CD4-positive, alpha-beta T cell treated with Interleukin-4 for 4 hours (primary cell): ENCODE data around the gene PAX3.

ENCODE experiments used
- DNase-seq: peaks from one replicate; pipeline ENCODE4 v3.0.0-alpha.2; 2020

PAX3 gene

DNA sequence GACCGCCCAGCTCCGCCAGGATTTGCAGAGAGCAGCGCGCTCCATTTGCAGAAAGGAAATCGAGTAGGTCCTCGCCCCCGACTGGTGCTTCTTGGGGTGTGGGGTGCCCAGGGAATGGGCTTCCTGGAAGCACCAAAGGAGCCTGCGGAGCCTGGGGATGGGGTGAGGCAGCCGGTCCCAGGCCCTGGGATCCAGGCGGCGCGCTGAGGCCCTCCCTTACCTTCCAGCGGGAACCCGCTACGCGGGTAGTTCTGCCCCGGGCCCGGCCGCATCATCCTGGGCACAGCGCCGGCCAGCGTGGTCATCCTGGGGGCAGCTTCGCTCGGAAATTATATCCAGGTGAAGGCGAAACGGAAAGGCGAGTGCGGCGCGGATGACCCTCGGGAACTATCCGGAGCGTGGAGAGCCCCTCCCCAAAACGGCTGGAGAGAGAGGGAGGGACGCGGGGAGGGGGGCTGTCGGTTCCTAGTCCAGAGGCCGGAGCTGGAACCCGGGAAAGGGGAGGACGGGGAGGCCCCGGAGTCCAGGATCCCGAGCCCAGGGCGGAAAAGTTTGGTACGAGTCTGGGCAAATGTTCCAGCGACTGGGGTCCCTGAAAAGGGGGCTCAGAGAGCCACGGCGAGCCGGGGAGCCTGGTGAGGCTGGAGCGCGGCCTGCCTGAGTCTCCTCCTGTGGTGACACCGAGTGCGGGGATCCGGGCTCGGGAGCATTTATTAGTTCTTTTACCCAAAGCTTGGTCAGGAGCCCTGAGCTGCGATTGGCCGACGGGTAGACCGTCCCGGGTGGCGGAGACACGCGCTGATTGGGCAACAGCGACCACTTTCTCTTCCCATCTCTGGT is at the start of gene PAX3:
Gene PAX3, minus strand, starts transcription at position 688 of the 840 bp plus-strand sequence. Its CDS starts 383 bp downstream, at position 305.
- no peak for DNase-seq

DNA sequence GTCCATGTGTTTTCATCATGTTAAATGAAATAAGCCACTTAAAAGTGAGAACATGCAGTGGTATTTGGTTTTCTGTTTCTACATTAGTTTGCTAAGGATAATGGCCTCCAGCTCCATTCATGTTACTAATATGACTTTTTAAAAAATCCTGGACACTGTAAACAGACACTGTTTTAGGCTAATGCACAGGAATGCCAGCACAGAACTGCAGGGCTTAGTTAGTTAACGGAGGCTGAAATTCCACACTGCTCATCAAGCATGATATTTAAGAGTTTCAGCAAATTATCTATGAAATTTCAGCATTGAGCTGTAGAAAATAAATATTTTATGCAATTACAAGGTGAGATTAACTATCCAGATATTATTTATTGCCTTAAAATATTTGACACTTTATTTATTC is 42.5 kb upstream of the PAX3 start:
- no peak for DNase-seq

GRCh38 chr2:222338374-222338773 is 39.6 kb upstream of the PAX3 start:
- no peak for DNase-seq

GRCh38 chr2:222336931-222337330 is 38.1 kb upstream of the PAX3 start:
- DNase-seq: no peak

GRCh38 chr2:222336442-222336841 is 37.6 kb upstream of the PAX3 start:
- no peak for DNase-seq

DNA sequence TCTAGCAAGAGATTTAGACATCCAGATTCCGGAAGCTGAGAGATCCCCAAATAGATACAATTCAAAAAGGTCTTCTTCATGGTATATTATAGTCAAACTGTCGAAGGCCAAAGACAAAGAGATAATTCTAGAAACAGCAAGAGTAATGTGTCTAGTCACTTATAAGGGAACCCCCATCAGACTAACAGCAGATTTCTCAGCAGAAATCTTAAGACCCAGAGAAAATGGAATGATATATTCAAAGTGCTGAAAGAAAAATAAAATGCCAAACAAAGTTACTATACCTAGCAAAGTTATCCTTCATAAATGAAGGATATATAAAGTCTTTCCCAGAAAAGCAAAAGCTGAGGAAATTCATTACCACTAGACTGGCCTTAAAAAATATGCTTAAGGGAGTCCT is 36.1 kb upstream of the PAX3 start:
- no peak for DNase-seq

DNA sequence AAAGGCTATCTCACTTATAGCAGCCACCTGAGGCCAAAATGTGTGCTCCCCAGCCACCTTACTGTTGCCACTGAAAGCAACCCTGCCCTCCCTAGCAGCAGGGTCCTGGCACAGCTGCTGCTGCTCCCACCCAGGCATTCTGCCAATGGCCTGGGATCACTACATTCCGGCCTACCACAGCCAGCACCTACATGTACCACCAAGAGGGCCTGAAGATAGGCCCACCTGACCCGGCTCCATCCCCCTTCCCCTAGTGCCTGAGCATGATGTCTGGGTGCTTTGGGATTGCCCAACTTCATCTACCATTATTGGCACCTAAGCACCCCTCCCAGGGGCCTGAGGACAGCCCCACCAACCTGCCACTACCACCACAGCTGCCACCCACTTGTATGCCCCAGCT is 34.6 kb upstream of the PAX3 start:
- no peak for DNase-seq

DNA sequence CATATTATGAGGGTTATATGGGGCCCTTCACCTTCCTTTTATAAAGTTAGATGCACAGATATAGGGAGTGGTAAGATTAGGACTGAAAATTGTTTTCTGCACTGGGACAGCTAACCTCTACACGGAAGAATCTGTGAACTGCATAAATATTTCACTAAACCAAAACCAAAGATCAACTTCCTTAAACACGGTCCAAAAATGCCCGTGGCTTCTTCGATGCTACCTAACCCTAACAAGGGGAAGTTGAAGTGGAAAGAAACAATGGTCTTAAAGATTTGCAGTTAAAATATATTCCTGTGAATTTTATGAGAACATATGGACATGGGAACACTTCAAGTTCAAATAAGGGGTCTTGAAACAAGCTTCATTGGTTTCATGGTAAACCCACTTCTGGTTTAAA is 33.3 kb upstream of the PAX3 start:
- DNase-seq: no peak

- no peak for DNase-seq
These were observed 32.1 kb upstream of the PAX3 start for GRCh38 chr2:222330910-222331309.

- no peak for DNase-seq
These were observed 23.4 kb upstream of the PAX3 start for GRCh38 chr2:222322236-222322635.

- DNase-seq: no peak
These were observed 21.9 kb upstream of the PAX3 start for GRCh38 chr2:222320436-222321395.

DNA sequence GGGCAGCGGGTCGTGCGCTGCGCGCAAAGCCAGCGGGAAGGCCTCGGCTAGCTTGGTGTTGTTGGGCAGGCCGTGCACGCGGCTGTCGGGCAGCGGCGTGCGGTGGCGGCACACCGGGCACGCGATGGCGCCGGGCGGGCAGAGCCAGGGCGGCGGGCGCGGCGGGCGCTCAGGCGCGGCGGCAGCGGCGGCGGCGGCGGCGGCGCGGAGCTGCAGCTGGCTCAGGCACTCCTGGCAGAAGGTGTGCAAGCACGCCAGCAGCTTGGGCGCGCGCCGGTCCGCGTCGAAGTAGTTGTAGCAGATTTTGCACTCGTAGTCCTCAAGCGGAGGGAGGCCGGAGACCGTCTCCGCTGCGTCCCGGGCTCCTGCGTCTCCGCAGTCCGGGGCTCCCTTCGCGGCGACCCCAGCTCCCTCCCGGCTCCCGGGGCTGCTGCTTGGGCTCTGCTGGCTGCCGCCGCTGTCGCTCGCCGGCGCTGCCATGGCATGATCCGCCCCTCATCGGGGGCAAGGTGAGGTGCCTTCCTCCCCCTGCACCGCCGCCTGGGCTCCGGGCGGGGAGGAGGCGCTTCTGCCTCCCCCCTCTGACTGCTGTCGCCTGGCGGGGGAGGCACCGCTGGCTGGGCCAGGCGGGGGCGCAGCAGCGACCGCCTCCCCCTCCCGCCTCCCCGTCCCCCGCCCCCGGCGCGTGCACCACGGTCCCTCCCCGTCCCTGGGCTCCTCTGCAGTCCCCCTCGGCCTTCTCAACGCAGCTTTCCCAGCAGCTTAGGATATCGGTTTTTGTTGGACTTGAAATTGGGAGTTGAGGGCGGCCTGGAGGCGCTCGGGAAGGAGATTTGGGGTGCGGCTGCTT is 21.0 kb upstream of the PAX3 start:
- DNase-seq: no peak

DNA sequence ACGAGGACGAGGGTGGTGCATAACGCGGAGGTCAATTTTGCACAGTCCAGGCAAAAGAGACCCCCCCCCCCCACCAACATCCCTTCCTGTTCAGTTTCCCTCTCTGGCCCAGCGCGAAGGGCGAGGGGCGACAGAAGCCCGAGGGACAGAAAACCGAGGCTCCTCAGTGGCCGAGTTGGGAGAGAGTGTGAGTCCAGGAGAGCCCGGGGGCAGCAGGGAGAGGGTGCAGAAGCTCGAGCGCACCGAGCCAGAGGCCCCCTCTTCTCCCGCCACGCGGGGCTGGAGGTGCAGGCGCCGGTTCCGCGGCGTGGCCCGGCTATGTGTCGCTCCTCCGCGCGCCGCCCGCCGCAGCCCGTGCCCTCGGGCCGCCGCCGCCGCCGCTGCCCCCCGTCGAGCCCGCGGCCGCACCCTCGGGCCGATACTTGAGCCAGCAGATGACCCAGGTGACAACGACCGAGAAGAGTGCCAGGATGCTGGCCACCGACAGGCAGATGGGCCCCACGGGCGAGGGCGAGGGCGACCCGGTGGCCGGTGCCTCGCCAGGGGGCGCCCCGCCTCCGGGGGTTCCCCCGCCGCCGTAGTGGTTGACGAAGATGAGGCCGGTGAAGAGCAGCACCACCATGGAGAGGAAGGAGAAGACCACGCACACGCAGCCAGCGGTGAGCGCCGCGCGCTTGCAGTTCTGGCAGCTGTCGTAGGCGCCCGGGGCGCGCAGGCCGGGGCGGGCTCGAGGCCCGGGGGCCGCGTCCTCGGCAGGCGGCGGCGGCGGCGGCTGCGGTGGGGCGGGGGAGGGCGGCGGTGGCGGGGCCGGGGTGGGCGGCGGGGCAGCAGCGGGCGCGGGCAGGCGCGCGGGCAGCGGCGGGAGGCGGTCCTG is 20.2 kb upstream of the PAX3 start:
- peak; percentile 32 for DNase-seq

- DNase-seq: peak; percentile 44
These were observed 19.4 kb upstream of the PAX3 start for GRCh38 chr2:222318026-222318711.

DNA sequence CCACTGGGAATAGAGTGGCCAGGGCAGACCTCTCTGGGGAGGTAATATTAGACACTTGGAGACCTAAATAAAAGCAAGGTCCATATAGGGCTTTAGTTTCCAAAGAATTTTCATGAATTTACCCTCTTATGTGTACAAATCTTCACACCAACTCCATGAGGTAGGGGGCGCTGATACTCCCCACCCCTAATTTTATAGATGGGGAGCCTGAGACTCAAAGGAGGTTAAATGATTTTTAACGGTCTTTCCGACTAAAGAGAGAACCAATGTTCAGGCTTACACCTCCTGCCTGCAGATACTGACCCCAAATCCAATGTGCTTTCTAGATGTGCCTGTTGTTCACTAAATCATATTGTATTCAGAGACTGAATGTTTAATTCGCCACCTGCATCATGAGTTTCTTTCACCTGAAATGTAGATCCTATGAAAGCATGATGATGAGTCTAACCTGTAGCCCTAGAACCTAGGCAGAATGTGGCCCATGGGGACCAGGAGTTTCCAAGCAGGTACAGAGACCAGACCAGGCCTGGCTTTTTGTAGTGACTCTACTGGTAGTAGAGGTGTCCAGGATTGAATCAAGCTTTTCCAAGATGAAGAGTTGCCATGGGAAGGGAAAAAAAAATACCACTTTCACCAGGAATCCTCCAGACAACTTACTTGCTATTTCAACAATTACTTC is 16.8 kb upstream of the PAX3 start:
- no peak for DNase-seq

DNA sequence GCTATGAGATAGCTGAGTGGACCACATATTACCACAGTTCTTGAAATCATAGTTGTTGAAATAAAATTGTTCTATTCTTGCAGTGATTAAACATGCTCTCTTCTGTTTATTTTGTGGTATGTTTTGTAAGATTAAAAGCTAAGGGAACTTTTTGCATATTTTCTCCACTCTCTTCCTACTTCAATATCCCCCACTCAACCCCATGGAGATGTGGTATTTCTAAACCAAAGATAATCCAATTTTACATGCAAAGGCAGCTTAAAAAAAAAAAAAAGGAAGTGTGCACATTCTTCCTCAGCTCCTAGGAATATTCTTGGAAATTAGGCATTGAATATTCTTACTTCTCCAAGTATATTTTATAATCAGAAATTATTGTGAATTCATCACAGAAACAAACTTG is 15.0 kb upstream of the PAX3 start:
- DNase-seq: no peak

- no peak for DNase-seq
These were observed 13.4 kb upstream of the PAX3 start for GRCh38 chr2:222311978-222312738.

GRCh38 chr2:222311319-222311977 is 12.7 kb upstream of the PAX3 start:
- DNase-seq: no peak

DNA sequence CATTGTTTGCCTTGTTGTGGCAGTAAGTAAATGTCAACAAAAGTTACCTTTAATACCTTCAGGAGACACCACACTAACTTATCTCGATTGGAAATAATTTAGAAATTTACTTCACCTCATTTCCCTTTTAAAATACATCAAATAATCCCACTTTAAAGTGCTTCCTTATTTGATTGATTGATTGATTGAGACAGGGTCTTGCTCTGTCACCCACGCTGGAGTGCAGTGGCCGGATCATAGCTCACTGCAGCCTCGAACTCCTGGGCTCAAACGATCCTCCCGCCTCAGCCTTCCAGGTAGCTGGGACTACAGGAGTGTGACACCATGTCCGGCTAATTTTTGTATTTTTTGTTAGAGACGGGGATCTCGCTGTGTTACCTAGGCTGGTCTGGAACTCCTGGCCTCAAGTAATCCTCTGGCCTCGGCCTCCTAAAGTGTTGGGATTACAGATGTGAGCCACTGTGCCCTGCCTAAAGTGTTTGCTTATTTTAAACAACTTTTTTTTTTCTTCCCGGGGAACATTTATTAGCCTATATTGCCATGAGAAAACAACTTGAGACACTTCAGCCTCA is 12.0 kb upstream of the PAX3 start:
- DNase-seq: no peak
